Smooth muscle cell (in vitro differentiated cells): ENCODE results near the gene MAD1L1. TPM values are rescaled to one million over a fixed set of nuclear protein-coding genes. Genes with fewer than 3 reads are reported as not detected.
A peak's percentile ranks its signal among the peaks of the same experiment; 100 is the strongest.

ENCODE experiments used
- DNase-seq: peaks from one replicate; lab custom pipeline; 2025; ENCODE audit not compliant: unreplicated experiment; lab: John Stamatoyannopoulos, UW
- H2AFZ ChIP-seq: fragments of 200-600 bp; sonication (generic); 2 replicates; pipeline ENCODE4 v1.6.0; 2016; ENCODE audit warnings: antibody characterized with exemption, low read depth, mild to moderate bottlenecking
- H3F3A ChIP-seq: fragments of 200-600 bp; sonication (generic); 2 replicates; pipeline ENCODE4 v1.6.0; 2017; ENCODE audit warnings: antibody characterized with exemption, low read depth
- H3K27ac ChIP-seq: fragments of 200-600 bp; sonication (generic); 2 replicates; pipeline ENCODE4 v1.5.1; 2016; ENCODE audit warnings: low read depth, mild to moderate bottlenecking
- H3K27me3 ChIP-seq: fragments of 200-600 bp; sonication (generic); 2 replicates; pipeline ENCODE4 v1.6.1; 2016; ENCODE audit warnings: low read depth, mild to moderate bottlenecking
- H3K36me3 ChIP-seq: fragments of 200-600 bp; sonication (generic); 2 replicates; pipeline ENCODE4 v1.5.1; 2016; ENCODE audit warnings: low read depth
- H3K4me1 ChIP-seq: fragments of 200-600 bp; sonication (generic); 2 replicates; pipeline ENCODE4 v1.5.1; 2016; ENCODE audit warnings: low read depth
- H3K4me2 ChIP-seq: fragments of 200-600 bp; sonication (generic); 2 replicates; pipeline ENCODE4 v1.6.0; 2016; ENCODE audit warnings: mild to moderate bottlenecking
- H3K4me3 ChIP-seq: fragments of 200-600 bp; sonication (generic); 2 replicates; pipeline ENCODE4 v1.5.1; 2016; ENCODE audit warnings: mild to moderate bottlenecking
- H3K79me2 ChIP-seq: fragments of 200-600 bp; sonication (generic); 2 replicates; pipeline ENCODE4 v1.6.0; 2016; ENCODE audit warnings: low read depth, mild to moderate bottlenecking
- H3K9ac ChIP-seq: fragments of 200-600 bp; sonication (generic); 2 replicates; pipeline ENCODE4 v1.6.0; 2016; ENCODE audit warnings: low read depth
- H3K9me3 ChIP-seq: fragments of 200-600 bp; sonication (generic); replicated peaks from 2 replicates; pipeline ENCODE4 v1.5.1; 2016; ENCODE audit warnings: low read depth
- H4K20me1 ChIP-seq: fragments of 200-600 bp; sonication (generic); 2 replicates; pipeline ENCODE4 v1.6.0; 2016; ENCODE audit warnings: low read depth
- CTCF ChIP-seq: fragments of 200-600 bp; sonication (generic); IDR thresholded peaks from 2 replicates; pipeline ENCODE4 v1.5.1; 2017; ENCODE audit warnings: borderline replicate concordance, mild to moderate bottlenecking, antibody characterized with exemption; ENCODE audit not compliant: insufficient read depth, poor library complexity, severe bottlenecking
- WGBS: methylation state at CpG from one replicate; pipeline ENCODE4 v1.1.7; 2016; ENCODE audit warnings: low lambda C conversion rate; 5-methylcytosine and 5-hydroxymethylcytosine counted together
- polyA plus RNA-seq: library from polyadenylated mRNA; unstranded; fragments of >200 nt; fragmentation: Nextera tagmentation; extraction: Ambion mirVana; gene quantifications from 2 replicates; pipeline ENCODE4 v1.2.1, GENCODE V29; 2016
- total RNA-seq: library from RNA; depleted of rRNA; stranded (reverse); fragments of >200 nt; gene quantifications from 2 replicates; pipeline ENCODE4 v1.2.3, GENCODE V29; 2014

The MAD1L1 gene
- total and polyA plus RNA-seq, 2 experiments from 2014 or later: 33.4 to 60.7 TPM

GRCh38 chr7:2081526-2082135 lies 151.1 kb downstream of the MAD1L1 start:
- TF ChIP-seq CTCF: no peak
- Histone ChIP-seq H3K27ac (peak overlapping the region; percentile 46), H4K20me1 (peaks cover 11% of the 10 kb centered on the region), H3K9me3 (no peaks in the 10 kb centered on the region), H3K79me2 (no peaks in the 10 kb centered on the region), H3K36me3 (no peaks in the 10 kb centered on the region), H3K4me1 (peaks cover 10% of the 10 kb centered on the region), H3K4me3 (no peak overlapping the region), H3K4me2 (no peak overlapping the region), H3K27me3 (no peaks in the 10 kb centered on the region), H2AFZ (no peak overlapping the region), H3K9ac (no peak overlapping the region), H3F3A (peaks cover 5% of the 10 kb centered on the region)
- no peak for DNase-seq
- WGBS: 95% methylated on average over 24 of the region's 24 CpGs

GRCh38 chr7:2080477-2080876 lies 152.3 kb downstream of the MAD1L1 start:
- H3K27me3 ChIP-seq: no peaks in the 10 kb centered on the region
- no peak overlapping the region for H3K4me2 ChIP-seq
- no peak overlapping the region for H3K4me3 ChIP-seq
- no peaks in the 10 kb centered on the region for H3K79me2 ChIP-seq
- no peak for TF ChIP-seq CTCF
- H3K36me3 ChIP-seq: no peaks in the 10 kb centered on the region
- no peak overlapping the region for H2AFZ ChIP-seq
- no peak overlapping the region for H3K27ac ChIP-seq
- H3K9me3 ChIP-seq: no peaks in the 10 kb centered on the region
- H3K4me1 ChIP-seq: peaks cover 10% of the 10 kb centered on the region
- 84% methylated on average over 14 of the region's 14 CpGs for WGBS
- no peak overlapping the region for H3K9ac ChIP-seq
- DNase-seq: no peak
- H3F3A ChIP-seq: peaks cover 5% of the 10 kb centered on the region
- H4K20me1 ChIP-seq: peaks cover 11% of the 10 kb centered on the region

- H3K9ac ChIP-seq: no peak overlapping the region
- no peaks in the 10 kb centered on the region for H3K27me3 ChIP-seq
- H4K20me1 ChIP-seq: peaks cover 11% of the 10 kb centered on the region
- 94% methylated on average over 6 of the region's 6 CpGs for WGBS
- H3K4me3 ChIP-seq: no peak overlapping the region
- peaks cover 10% of the 10 kb centered on the region for H3K4me1 ChIP-seq
- H3K9me3 ChIP-seq: no peaks in the 10 kb centered on the region
- no peak for TF ChIP-seq CTCF
- peaks cover 5% of the 10 kb centered on the region for H3F3A ChIP-seq
- H3K4me2 ChIP-seq: no peak overlapping the region
- no peak overlapping the region for H3K27ac ChIP-seq
- no peak for DNase-seq
- no peaks in the 10 kb centered on the region for H3K79me2 ChIP-seq
- no peaks in the 10 kb centered on the region for H3K36me3 ChIP-seq
- no peak overlapping the region for H2AFZ ChIP-seq
These were observed 152.7 kb downstream of the MAD1L1 start for GRCh38 chr7:2080060-2080387.

- Histone ChIP-seq H3K4me1 (peaks cover 10% of the 10 kb centered on the region), H2AFZ (no peak overlapping the region), H3F3A (peaks cover 5% of the 10 kb centered on the region), H3K79me2 (no peaks in the 10 kb centered on the region), H3K36me3 (no peaks in the 10 kb centered on the region), H3K4me2 (no peak overlapping the region), H4K20me1 (peaks cover 11% of the 10 kb centered on the region), H3K9ac (no peak overlapping the region), H3K4me3 (no peak overlapping the region), H3K9me3 (no peaks in the 10 kb centered on the region), H3K27me3 (no peaks in the 10 kb centered on the region), H3K27ac (no peak overlapping the region)
- DNase-seq: no peak
- TF ChIP-seq CTCF: no peak
- WGBS: 93% methylated on average over 22 of the region's 22 CpGs
These were observed 153.2 kb downstream of the MAD1L1 start for GRCh38 chr7:2079332-2080059.
